HG02571 (cell line): Measurements from ENCODE around the gene CPED1.
"Not testable (repeated sequence)": the region's sequence is repeated elsewhere in the genome, so short reads cannot be mapped to it uniquely, and the experiment has no call there.

Source experiments
- ATAC-seq: cut with Tn5 transposase; IDR thresholded peaks from one replicate; pipeline ENCODE4 v1.9.1; 2021; ENCODE audit warnings: mild to moderate bottlenecking, moderate library complexity; ENCODE audit not compliant: unreplicated experiment

CPED1 gene

DNA sequence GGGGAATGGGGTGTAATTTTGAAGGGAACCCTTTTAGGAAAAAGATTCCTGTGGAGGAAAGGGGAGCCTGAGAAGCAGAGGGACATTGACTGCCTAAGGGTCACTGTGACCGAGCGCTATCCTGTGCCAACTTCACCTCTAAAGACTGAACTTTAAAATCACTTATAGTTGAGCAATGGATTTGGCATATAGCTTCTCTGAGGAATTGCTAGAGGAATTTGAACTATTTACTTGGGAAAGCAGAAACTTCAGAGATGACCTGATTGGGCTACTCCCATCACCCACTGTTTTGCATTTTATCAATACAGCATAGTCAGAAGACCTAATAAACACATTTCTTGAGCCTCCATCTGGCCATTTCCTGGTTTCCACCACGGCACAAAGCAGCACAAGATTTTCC is 316.6 kb downstream of the CPED1 start:
- ATAC-seq: no peak

DNA sequence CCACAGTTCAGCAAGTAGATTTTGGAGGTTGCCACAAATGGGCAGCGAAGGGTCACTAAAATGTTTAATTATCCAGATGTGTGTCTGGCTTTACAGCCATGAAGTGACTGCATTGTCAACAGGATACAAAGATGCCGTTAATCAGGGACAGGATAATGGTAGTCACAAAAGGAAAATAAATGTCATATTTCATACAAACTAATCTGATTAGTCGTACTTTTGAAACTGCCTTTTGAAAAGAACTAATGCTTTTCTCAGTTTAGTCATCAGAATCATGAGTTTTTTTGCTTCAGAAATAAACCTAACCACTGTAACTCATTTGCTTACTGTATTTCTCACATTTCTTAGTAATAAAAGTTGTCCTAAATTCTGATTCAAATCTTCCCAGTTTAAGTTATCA is 318.1 kb downstream of the CPED1 start:
- no peak for ATAC-seq

DNA sequence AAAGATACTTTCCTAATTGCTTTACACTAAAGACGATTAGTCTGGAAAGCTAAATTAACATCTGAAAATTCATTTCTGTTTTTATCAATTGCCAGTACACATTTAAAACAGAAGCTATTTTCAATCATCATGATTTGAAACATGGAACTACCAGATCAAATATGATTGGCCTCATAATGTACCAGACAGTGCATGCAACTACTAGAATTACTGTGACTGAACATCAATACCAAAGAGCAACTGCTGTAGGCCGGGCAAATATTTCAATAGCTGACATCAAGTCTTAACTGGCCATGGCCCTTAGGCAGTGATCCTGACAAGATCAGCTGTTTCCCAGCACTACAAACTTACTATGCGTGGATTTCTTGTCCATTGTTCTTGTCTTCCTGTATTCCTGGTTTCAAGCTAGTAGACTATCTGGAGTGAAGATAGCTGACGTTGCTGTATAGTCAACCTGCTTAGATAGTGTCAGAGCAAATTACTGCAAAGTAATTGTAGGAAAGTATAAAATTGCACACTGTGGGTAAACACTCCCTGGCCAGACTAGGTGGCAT is 318.6 kb downstream of the CPED1 start:
- ATAC-seq: no peak

DNA sequence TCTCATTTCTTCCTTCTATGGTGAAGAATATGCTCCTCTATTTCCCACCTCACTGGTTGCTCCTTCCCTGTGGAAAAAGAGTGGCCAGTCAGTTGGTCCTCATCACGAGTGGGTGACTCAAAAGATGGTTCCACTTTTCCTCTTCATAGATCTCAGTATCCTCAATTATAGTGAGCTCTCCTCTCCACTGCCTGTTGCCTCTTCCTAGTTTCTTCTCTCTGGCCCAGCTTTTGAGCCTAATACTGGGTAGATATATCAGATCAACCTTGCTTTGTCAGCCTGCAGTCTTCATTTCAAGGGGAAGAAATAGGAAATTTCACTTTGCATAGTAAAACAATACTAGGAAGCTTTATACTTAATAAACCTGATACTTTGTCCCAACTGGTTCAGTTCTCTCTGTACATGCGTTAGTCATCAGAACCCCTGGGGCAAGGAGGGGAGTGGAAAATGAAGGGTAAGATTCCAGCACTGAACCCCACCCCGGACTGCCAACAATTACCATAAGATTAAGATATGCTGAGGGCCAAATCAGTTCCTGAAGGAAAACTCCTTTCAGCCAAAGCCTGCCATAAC is 324.8 kb downstream of the CPED1 start:
- ATAC-seq: no peak

DNA sequence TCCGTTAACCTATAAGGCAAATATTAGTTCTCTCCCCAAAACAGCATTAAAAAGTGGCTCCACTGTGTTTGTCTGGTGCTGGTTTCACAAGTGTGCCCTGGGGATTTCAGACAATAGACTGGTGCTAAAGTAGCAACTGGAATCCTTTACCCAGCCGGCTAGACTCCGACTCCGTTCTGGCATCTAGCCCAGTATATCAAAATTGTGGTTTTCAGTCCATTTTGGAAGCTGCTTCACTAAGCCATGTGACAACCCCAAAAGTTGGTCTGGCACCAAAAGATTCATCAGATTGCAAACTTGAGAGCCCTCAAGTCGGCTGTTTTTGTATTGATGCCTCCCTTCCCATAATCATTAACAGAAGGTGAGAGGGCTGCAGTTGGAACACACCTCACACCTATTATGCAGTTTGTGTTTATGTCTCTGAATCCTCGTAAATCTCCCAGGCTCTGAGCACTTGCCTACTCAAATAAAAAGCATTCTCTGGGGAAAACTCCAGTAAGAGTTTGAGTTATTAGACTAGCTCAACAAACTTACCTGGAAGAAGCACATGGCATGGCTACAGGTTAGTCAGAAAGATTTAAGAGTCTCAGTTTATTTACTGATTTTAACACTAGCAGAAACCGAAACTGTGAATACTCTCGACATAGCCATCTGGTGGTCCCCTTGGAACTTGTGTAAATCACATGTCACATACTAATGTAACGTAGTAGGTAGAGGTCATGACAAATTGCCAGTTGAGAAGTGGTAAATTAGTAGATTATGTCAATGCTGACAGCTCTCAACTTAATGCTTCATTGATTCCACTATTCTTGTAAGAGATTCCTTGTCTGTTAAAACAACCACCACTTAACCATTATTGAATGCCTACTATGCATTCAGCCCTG is 325.5 kb downstream of the CPED1 start:
- peak; percentile 89 for ATAC-seq

DNA sequence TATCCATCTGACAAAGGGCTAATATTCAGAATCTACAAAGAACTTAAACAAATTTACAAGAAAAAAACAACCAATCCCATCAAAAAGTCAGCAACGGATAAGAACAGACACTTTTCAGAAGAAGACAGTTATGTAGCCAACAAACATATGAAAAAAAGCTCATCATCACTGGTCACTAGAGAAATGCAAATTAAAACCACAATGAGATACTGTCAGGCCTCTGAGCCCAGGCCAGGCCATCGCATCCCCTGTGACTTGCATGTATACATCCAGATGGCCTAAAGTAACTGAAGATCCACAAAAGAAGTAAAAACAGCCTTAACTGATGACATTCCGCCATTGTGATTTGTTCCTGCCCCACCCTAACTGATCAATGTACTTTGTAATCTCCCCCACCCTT is 326.7 kb downstream of the CPED1 start:
- not testable (repeated sequence) for ATAC-seq

DNA sequence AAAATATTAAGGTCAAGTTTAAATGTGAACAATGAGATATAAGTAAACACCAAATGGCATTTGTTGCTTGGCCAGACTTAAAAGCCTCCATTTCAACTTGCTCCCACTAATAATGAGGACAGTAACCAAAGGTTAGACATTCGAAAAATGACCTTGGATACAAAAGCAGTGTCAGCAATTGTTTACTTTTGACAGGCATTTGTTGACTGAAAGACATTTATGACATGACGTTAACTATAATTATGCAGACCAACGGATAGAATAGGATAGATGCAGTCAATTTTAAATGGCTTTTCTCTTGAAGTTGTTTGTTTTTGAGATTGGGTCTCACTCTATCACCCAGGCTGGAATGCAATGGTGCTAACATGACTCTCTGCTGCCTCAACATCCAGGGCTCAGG is 333.9 kb downstream of the CPED1 start:
- no peak for ATAC-seq

DNA sequence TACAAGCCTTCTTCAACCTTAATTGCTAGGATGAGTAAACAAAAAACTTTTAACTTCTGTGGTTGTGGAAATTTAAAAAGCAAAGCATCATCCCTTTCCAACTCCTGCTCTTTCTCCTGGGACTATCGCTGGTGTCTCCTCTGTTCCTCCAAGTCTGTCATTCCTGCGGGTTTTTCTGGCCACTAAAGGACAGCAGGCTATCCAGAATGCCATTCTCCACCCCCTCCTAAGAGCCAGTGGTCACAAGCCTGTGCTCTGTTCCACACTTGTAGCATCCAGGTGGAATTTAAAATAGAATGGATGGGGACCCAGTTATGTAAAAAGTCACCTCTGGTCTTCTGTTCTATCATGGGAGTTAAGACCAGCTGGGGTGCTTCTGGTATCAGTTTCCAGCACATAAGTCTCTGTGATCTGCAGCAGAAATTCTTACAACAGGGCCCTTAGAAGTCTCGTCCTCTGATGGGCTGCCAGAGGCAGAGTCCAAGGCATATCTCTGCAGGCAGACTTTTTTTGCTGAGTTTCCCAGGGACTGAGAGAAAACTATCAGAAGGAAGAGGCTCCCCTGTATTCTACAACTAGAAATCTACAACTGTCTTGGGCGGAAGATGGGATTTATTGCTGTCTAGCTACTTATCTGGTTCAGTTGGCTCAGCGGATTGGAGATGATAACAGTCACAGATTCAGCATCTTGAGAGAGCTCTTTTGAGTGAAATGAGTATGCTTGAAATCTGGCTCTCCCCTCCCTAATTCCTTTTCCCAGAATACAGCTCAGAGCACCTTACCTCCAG is 335.2 kb downstream of the CPED1 start:
- ATAC-seq: no peak

DNA sequence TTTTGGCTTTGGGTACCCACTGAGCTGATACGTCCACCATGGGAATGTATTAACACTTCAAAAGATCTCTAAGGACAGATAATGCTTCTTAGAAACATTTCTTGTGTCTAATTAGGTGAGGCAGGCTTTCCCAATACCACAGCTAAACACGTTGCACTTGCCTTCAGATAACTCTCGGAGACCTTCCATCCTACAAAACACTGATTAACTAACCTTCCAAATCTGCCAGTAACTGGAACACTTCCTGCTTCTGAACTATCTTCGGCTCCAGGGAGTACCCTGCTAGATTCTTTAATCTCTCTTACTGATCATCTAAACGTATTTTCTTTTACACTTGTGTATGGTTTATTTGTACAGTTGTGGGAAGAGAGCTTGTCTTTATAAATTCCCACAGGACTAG is 339.2 kb downstream of the CPED1 start:
- ATAC-seq: no peak

DNA sequence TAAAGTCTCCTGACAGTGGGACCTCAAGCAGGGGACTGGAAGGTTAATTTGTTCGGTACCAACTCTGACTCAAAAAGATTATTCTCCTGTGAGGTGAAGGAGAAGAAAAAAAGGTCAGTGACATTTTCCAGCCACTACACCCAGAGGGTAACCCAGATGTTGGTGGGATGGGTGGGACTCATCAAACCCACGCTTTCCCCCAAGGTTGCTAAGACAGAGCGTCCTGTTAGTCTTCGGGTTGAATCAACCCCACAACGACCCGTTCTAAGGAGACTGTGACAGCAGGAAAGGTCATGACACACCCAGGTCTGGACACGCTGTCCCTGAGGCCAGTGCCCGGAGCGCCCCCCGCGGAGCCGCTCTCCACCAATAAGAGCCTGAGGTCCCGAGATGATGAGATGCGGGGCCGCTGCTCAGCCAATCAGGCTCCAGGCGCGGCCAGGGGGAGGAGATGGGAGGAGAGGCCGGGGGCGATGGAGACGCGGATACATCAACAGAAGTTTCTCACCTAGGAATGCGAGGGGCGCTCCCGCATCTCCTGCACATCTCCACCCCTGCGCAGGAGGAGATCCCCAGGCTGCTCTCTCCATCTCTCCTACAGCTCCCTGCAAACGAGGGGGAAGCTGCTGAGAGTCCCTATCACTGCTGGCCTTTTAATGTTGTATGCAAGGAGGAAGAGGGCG is 340.1 kb downstream of the CPED1 start, which contains the start of gene WNT16:
WNT16 (plus strand) TSS at position 493 of the 683 bp plus-strand sequence. CDS start 293 bp downstream, outside the sequence.
- no peak for ATAC-seq

DNA sequence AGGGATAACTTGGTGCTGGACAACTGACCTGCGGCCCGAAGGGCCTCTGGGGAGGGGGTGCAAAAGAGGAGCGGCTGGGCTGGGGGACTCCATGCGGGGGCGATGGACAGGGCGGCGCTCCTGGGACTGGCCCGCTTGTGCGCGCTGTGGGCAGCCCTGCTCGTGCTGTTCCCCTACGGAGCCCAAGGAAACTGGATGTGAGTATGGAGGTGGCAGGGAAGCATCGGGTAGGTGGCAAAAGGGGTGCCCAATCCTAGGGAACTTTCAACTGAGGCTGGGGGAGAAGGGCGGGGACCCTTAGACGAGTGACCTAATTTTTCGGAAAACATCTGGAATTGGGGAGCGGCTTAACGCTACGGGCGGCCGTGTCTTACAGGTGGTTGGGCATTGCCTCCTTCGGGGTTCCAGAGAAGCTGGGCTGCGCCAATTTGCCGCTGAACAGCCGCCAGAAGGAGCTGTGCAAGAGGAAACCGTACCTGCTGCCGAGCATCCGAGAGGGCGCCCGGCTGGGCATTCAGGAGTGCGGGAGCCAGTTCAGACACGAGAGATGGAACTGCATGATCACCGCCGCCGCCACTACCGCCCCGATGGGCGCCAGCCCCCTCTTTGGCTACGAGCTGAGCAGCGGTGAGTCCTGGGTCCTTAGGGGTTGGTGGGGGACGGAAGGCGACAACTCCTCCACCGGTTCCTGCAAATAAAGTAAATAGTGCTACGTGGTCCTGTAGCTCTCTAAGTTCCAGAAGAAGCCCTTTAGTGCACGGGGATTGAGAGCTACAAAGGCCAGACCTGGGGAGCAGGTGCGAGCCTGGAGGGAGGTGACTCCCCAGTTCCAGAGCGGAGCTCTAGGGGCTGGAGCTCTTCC is 340.9 kb downstream of the CPED1 start:
- peak; percentile 51 for ATAC-seq

DNA sequence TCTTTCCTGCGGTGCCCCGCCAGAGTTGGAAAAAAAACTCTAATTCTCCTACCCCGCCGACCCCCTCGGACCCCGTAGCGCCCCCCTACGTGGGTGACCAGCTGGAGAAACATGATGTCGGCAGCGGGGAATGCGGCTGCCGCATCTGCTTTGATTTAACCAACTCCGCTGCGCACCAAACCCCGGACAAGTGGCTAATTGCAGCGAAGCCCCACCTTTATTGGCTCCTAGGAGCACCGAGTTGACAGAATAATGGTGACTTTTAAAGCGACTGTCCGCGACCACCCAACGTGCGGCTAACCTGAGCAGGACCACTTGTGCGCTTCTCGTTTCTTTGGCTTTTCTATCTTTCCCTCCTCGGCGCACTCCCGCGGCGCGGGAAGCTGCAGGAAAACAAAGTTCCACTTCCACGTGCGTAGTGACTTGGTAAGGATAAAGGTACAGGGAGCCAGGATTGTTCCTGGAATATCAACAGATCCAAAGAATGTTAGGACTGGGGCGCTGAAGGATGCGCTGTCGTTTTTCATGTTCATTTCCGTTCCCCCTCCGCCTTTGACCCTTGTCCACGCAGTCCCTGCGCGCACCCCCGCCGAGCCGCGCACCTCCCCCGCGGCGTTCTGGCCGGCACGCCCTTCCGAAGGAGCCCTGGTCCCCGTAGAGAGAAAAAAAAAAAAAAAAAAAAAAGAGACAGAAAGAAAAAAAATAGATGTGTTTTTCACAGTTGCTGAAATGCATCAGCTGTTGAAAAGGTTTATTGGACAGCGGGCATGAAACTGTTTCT is 341.7 kb downstream of the CPED1 start:
- peak; percentile 36 for ATAC-seq

DNA sequence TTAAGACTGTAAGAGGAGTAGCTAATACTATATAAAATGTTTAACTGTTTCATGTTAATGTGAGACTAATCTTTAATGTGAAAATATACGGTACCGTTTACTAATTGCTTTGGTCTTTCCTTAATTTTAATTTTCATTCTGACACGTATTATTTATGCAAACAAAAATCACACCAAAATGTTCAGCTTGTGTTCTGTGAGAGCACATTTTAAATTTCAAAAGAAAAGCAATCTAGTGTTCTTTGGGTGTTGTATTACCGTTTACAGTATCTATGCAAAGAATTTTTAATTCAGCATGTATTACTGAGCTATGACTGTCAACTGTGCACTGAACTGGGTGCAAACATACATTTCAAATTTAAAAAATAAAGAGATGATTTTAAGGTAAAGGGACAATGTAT is 342.5 kb downstream of the CPED1 start:
- ATAC-seq: no peak

DNA sequence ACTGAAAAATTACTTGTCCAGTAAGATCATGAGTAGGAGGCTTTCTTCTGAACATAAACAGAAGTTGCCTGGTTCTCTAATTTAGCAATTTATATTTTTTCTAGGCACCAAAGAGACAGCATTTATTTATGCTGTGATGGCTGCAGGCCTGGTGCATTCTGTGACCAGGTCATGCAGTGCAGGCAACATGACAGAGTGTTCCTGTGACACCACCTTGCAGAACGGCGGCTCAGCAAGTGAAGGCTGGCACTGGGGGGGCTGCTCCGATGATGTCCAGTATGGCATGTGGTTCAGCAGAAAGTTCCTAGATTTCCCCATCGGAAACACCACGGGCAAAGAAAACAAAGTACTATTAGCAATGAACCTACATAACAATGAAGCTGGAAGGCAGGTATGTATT is 343.1 kb downstream of the CPED1 start:
- no peak for ATAC-seq

DNA sequence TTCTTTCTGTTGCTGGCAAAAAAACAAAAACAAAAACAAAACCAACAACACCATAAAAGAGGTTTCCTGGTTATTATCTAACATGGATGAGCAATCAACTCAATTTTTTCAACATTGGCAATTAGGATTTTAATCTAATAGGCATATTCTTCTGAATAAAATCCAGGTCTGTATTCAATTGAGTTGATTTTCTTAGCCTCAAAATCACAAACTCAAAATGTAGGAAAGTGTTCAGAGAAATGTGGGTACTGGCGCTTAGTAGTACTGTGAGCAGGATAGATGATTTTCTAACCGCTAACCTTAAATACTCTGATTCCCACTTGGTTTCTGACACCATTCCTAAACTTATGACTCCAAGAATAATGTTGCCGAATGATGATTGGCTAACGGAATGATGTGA is 345.9 kb downstream of the CPED1 start:
- ATAC-seq: no peak

DNA sequence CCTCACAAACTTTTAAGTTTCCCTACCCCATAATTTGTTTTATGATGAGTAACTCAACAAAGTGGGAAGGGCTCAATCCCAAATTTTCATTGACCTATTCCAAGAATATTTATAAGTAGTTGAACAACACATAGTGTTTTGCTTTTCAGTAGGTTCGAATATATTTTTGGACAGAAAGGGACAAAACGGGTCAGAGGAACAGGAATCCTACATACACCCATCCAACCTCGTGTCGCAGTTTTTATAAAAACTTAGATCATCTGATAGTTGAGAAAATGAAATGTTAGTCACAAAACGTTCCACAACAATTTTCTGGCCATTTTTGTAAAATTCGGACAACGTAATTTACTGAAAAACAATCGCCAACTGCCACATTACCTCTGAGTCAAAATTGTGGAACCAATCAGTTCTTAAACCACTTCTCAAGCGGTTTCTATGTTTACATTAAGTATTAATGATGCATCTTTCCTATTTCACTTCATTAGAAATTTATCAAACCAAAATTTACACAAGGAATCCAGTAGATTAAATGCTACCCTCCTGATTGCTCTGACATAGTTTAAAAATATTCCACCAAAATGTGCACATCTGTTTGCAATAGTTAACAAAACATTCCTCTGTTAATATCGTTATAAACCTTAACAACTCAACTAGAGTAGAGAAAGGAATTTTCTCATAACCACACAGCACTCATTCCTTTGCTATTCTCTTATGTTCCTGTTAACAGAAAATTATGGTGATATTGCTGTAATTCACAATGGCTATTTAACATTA is 346.6 kb downstream of the CPED1 start:
- no peak for ATAC-seq

DNA sequence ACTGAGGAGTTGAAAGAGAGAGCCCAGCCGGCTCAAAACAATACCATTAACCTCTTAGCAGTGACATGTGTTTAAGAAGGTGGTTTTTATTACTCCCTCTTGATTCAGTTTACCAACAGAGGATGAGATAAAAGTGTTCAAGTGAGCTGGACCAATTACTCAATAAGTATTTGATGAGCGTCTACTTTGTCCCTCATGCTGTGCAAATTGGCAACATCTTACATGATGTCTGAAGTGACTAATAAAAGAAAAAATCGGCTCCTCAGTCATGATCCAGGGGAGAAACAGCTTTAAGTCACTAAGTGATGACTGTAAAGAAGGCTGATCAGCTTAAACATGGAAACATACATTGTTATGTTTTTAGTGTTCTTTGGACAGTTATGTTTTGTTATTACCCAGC is 348.1 kb downstream of the CPED1 start:
- ATAC-seq: no peak

DNA sequence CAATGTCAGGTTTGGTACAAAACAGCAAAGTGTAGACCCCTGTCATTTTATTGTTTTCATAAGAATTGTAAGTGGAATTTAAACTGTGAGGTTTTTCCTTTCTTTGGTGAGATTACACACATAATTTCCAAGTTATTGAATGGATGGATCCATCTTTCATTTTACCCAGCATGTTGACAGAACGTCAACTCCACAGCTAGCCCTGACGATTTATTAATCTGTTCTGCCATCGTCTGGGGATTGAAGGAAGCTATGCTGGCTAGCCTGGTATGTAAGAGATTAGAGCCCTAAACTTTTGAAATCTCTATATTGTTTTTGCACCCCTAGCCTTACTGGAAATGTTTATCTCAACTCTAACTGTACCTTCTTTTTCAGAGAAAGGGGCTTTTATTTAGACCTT is 348.9 kb downstream of the CPED1 start:
- peak; percentile 51 for ATAC-seq
